ENCODE results near the gene SPINK13.

DNA sequence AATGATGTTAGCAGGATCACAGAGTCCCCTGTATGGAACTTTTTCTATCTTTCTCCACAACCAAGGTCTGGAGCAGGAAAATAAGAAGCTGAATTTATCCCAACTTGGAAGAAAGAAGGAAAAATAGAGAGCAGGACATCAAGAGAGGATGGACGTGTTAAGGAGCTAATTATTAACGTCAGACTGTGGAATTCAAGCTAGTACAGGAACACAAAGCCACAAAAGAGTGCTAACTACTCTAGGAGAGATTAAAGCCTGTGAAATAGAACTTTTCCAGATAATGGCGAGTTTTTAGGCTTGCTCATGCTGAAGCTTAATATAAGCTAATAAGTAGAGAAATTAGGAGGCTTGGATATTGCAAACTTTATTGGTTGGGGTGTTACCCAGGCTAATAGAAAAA, 632 bp upstream of the SPINK13 start:
- TF ChIP-seq FOXK2 (IDR thresholded peaks at IDR 0.05): no peak
- no peak for TF ChIP-seq SUZ12 (IDR thresholded peaks at IDR 0.05)
- TF ChIP-seq TARDBP (IDR thresholded peaks at IDR 0.05): no peak
- TF ChIP-seq ARNT (IDR thresholded peaks at IDR 0.05): no peak
- no peak for TF ChIP-seq SP1 (IDR thresholded peaks at IDR 0.05)

Measured in HEK293T (cell line).